Measurements from ENCODE around the gene MTR. TPM values are rescaled to one million over a fixed set of nuclear protein-coding genes. Genes with fewer than 3 reads are reported as not detected.

The MTR gene
- total and polyA plus RNA-seq, 2 experiments from 2014 or later, result 17.2 to 25.9 TPM

GRCh38 chr1:236750928-236751327, 44.2 kb upstream of the MTR start:
- Histone ChIP-seq H3K36me3 (ENCODE audit: low read depth) (no peaks in the 10 kb centered on the region), H3K9me2 (ENCODE audit: insufficient read depth) (no peaks in the 10 kb centered on the region), H3K79me2 (ENCODE audit: insufficient read depth) (no peaks in the 10 kb centered on the region), H3K9ac (no peak overlapping the region), H4K20me1 (ENCODE audit: insufficient read depth) (no peaks in the 10 kb centered on the region), H3K9me3 (ENCODE audit: low read depth) (no peaks in the 10 kb centered on the region), H3K4me2 (ENCODE audit: unreplicated experiment) (no peak overlapping the region), H3K27me3 (replicated peaks; ENCODE audit: insufficient read depth) (no peaks in the 10 kb centered on the region), H3K4me3 (no peak overlapping the region), H3K27ac (no peak overlapping the region), H3K4me1 (ENCODE audit: insufficient read depth) (no peaks in the 10 kb centered on the region), H2AFZ (no peak overlapping the region), H3F3A (ENCODE audit: insufficient read depth) (no peaks in the 10 kb centered on the region)
- WGBS, 2 experiments (ENCODE audit: low coverage in 1 of 2, low lambda C conversion rate in 2 of 2, missing lambda C conversion rate in 2 of 2), result 71 to 73% methylated on average over 3 of the region's 3 CpGs
- in situ Hi-C loops (cut with MboI), result loop anchor here (10.0 kb wide), 1 partner anchor 634 kb away; no protein-coding TSS in a partner anchor
- TF ChIP-seq EZH2 (IDR thresholded peaks at IDR 0.05; ENCODE audit: insufficient read depth, poor library complexity, severe bottlenecking), result no peak
- no peak for TF ChIP-seq EZH2phosphoT487 (IDR thresholded peaks at IDR 0.05; ENCODE audit: insufficient read depth, low read depth)
- no peak for DNase-seq

GRCh38 chr1:236751385-236751784, 43.7 kb upstream of the MTR start:
- 64 to 65% methylated on average over 16 of the region's 16 CpGs for WGBS, 2 experiments (ENCODE audit: low coverage in 1 of 2, low lambda C conversion rate in 2 of 2, missing lambda C conversion rate in 2 of 2)
- in situ Hi-C loops (cut with MboI), result loop anchor here (10.0 kb wide), 1 partner anchor 633 kb away; no protein-coding TSS in a partner anchor

GRCh38 chr1:236751935-236752334, 43.2 kb upstream of the MTR start:
- Histone ChIP-seq H3K4me1 (ENCODE audit: insufficient read depth) (no peaks in the 10 kb centered on the region), H3K4me3 (no peak overlapping the region), H3K79me2 (ENCODE audit: insufficient read depth) (no peaks in the 10 kb centered on the region), H3K9me3 (ENCODE audit: low read depth) (no peaks in the 10 kb centered on the region), H4K20me1 (ENCODE audit: insufficient read depth) (no peaks in the 10 kb centered on the region), H2AFZ (no peak overlapping the region), H3K4me2 (ENCODE audit: unreplicated experiment) (no peak overlapping the region), H3F3A (ENCODE audit: insufficient read depth) (no peaks in the 10 kb centered on the region), H3K9ac (no peak overlapping the region), H3K27me3 (replicated peaks; ENCODE audit: insufficient read depth) (no peaks in the 10 kb centered on the region), H3K36me3 (ENCODE audit: low read depth) (no peaks in the 10 kb centered on the region), H3K27ac (no peak overlapping the region), H3K9me2 (ENCODE audit: insufficient read depth) (no peaks in the 10 kb centered on the region)
- TF ChIP-seq EZH2phosphoT487 (IDR thresholded peaks at IDR 0.05; ENCODE audit: insufficient read depth, low read depth) (no peak), EZH2 (IDR thresholded peaks at IDR 0.05; ENCODE audit: insufficient read depth, poor library complexity, severe bottlenecking) (no peak)
- in situ Hi-C loops (cut with MboI), result loop anchor here (10.0 kb wide), 1 partner anchor 633 kb away; no protein-coding TSS in a partner anchor
- DNase-seq, result no peak
- 42 to 50% methylated on average over 4 of the region's 4 CpGs for WGBS, 2 experiments (ENCODE audit: low coverage in 1 of 2, low lambda C conversion rate in 2 of 2, missing lambda C conversion rate in 2 of 2)

More at GRCh38 chr1:236751385-236751784, 43.7 kb upstream of the MTR start:
- no peaks in the 10 kb centered on the region for H3K36me3 ChIP-seq (ENCODE audit: low read depth)
- H3K27ac ChIP-seq, result no peak overlapping the region
- no peaks in the 10 kb centered on the region for H3K9me2 ChIP-seq (ENCODE audit: insufficient read depth)
- DNase-seq, result no peak
- no peaks in the 10 kb centered on the region for H3K4me1 ChIP-seq (ENCODE audit: insufficient read depth)
- no peaks in the 10 kb centered on the region for H4K20me1 ChIP-seq (ENCODE audit: insufficient read depth)
- H3K9me3 ChIP-seq (ENCODE audit: low read depth), result no peaks in the 10 kb centered on the region
- no peak overlapping the region for H3K4me2 ChIP-seq (ENCODE audit: unreplicated experiment)
- no peaks in the 10 kb centered on the region for H3K79me2 ChIP-seq (ENCODE audit: insufficient read depth)
- H3K9ac ChIP-seq, result no peak overlapping the region
- no peaks in the 10 kb centered on the region for H3F3A ChIP-seq (ENCODE audit: insufficient read depth)
- no peak overlapping the region for H3K4me3 ChIP-seq
- H3K27me3 ChIP-seq (replicated peaks; ENCODE audit: insufficient read depth), result no peaks in the 10 kb centered on the region
- no peak overlapping the region for H2AFZ ChIP-seq
- TF ChIP-seq EZH2 (IDR thresholded peaks at IDR 0.05; ENCODE audit: insufficient read depth, poor library complexity, severe bottlenecking), result no peak

- no peaks in the 10 kb centered on the region for H3K9me3 ChIP-seq (ENCODE audit: low read depth)
- H3K27me3 ChIP-seq (replicated peaks; ENCODE audit: insufficient read depth), result no peaks in the 10 kb centered on the region
- no peaks in the 10 kb centered on the region for H3K79me2 ChIP-seq (ENCODE audit: insufficient read depth)
- H3K9me2 ChIP-seq (ENCODE audit: insufficient read depth), result no peaks in the 10 kb centered on the region
- DNase-seq, result peak; percentile 24
- TF ChIP-seq EZH2 (IDR thresholded peaks at IDR 0.05; ENCODE audit: insufficient read depth, poor library complexity, severe bottlenecking) (no peak), EZH2phosphoT487 (IDR thresholded peaks at IDR 0.05; ENCODE audit: insufficient read depth, low read depth) (no peak)
- H2AFZ ChIP-seq, result no peak overlapping the region
- WGBS, 2 experiments (ENCODE audit: low coverage in 1 of 2, low lambda C conversion rate in 2 of 2, missing lambda C conversion rate in 2 of 2), result 41 to 47% methylated on average over 5 of the region's 5 CpGs
- in situ Hi-C loops (cut with MboI), result loop anchor here (10.0 kb wide), 1 partner anchor 631 kb away; no protein-coding TSS in a partner anchor
- H3K4me2 ChIP-seq (ENCODE audit: unreplicated experiment), result no peak overlapping the region
- no peaks in the 10 kb centered on the region for H4K20me1 ChIP-seq (ENCODE audit: insufficient read depth)
- no peak overlapping the region for H3K9ac ChIP-seq
- no peaks in the 10 kb centered on the region for H3F3A ChIP-seq (ENCODE audit: insufficient read depth)
- no peaks in the 10 kb centered on the region for H3K36me3 ChIP-seq (ENCODE audit: low read depth)
- no peaks in the 10 kb centered on the region for H3K4me1 ChIP-seq (ENCODE audit: insufficient read depth)
- no peak overlapping the region for H3K4me3 ChIP-seq
- no peak overlapping the region for H3K27ac ChIP-seq
These were observed 41.6 kb upstream of the MTR start for GRCh38 chr1:236753516-236753915.

- TF ChIP-seq EZH2 (IDR thresholded peaks at IDR 0.05; ENCODE audit: insufficient read depth, poor library complexity, severe bottlenecking) (no peak), EZH2phosphoT487 (IDR thresholded peaks at IDR 0.05; ENCODE audit: insufficient read depth, low read depth) (no peak)
- no peaks in the 10 kb centered on the region for H3K36me3 ChIP-seq (ENCODE audit: low read depth)
- no peak overlapping the region for H2AFZ ChIP-seq
- H3K4me2 ChIP-seq (ENCODE audit: unreplicated experiment), result no peak overlapping the region
- H3K9ac ChIP-seq, result no peak overlapping the region
- no peaks in the 10 kb centered on the region for H3K9me2 ChIP-seq (ENCODE audit: insufficient read depth)
- H3K4me3 ChIP-seq, result no peak overlapping the region
- in situ Hi-C loops (cut with MboI), result loop anchor here (10.0 kb wide), 1 partner anchor 631 kb away; no protein-coding TSS in a partner anchor
- H3K79me2 ChIP-seq (ENCODE audit: insufficient read depth), result no peaks in the 10 kb centered on the region
- 86 to 92% methylated on average over 14 of the region's 14 CpGs for WGBS, 2 experiments (ENCODE audit: low coverage in 1 of 2, low lambda C conversion rate in 2 of 2, missing lambda C conversion rate in 2 of 2)
- no peaks in the 10 kb centered on the region for H4K20me1 ChIP-seq (ENCODE audit: insufficient read depth)
- H3K27me3 ChIP-seq (replicated peaks; ENCODE audit: insufficient read depth), result no peaks in the 10 kb centered on the region
- no peaks in the 10 kb centered on the region for H3F3A ChIP-seq (ENCODE audit: insufficient read depth)
- DNase-seq, result no peak
- H3K27ac ChIP-seq, result no peak overlapping the region
- no peaks in the 10 kb centered on the region for H3K4me1 ChIP-seq (ENCODE audit: insufficient read depth)
- no peaks in the 10 kb centered on the region for H3K9me3 ChIP-seq (ENCODE audit: low read depth)
These were observed 41.1 kb upstream of the MTR start for GRCh38 chr1:236753964-236754363.
